Keratinocyte (primary cell): ENCODE measurements around the gene PDILT.
"Not testable (repeated sequence)": the region's sequence is repeated elsewhere in the genome, so short reads cannot be mapped to it uniquely, and the experiment has no call there.

ENCODE experiments used
- CTCF ChIP-seq, 3 experiments: IDR thresholded peaks in 1 of 3; conservative IDR thresholded peaks in 1 of 3; optimal IDR thresholded peaks in 1 of 3; 2 replicates in 2 of 3; 3 replicates in 1 of 3; pipeline versions ENCODE3 to v1.5.1; 2011; ENCODE audit warnings: low read length in 3 of 3, mild to moderate bottlenecking in 3 of 3, moderate library complexity in 2 of 3, control low read depth in 1 of 3, inconsistent platforms in 1 of 3; ENCODE audit not compliant: insufficient read depth in 2 of 3; ENCODE audit errors: extremely low read depth in 1 of 3
- EZH2 ChIP-seq: IDR thresholded peaks from one replicate; pipeline ENCODE4 v1.6.1; 2012; ENCODE audit warnings: inconsistent platforms, mild to moderate bottlenecking, low read length, moderate library complexity

GRCh38 chr16:20423772-20424128, 19.2 kb upstream of the PDILT start:
- not testable (repeated sequence) for TF ChIP-seq CTCF (optimal IDR thresholded peaks at IDR 0.05 in 1 of 3, IDR thresholded peaks at IDR 0.05 in 1 of 3, conservative IDR thresholded peaks at IDR 0.05 in 1 of 3; ENCODE audit: extremely low read depth in 1 of 3, insufficient read depth in 2 of 3, low read length in 3 of 3); EZH2
